HTERT RPE-1 (cell line): ENCODE measurements around the gene INTS4.
"Not testable (repeated sequence)": the region's sequence is repeated elsewhere in the genome, so short reads cannot be mapped to it uniquely, and the experiment has no call there.

Experiments
- in situ Hi-C: fragments of 300-500 bp; cut with MboI; formaldehyde crosslinking; loops from 4 replicates; pipeline ENCODE4 v1.14.3; 2020; ENCODE audit warnings: low sequenced_read_pairs

Gene INTS4

DNA sequence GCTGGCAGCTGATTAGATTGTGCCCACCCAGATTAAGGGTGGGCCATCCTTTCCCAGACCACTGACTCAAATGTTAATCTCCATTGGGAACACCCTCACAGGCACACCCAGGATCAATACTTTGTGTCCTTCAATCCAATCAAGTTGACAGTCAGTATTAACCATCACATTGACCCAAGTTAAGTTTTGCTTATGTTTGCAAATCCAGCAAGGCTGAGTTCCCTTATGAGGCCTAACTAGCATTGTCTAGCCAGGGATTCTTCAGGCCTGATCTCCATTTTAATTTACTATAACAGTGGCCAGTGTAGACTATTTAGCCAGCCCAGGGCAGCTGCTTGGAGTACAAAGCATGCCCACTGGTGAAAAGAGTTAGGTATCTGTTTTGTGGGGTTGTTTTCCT is 30.9 kb upstream of the INTS4 start:
- in situ Hi-C loops, result no loop called here

DNA sequence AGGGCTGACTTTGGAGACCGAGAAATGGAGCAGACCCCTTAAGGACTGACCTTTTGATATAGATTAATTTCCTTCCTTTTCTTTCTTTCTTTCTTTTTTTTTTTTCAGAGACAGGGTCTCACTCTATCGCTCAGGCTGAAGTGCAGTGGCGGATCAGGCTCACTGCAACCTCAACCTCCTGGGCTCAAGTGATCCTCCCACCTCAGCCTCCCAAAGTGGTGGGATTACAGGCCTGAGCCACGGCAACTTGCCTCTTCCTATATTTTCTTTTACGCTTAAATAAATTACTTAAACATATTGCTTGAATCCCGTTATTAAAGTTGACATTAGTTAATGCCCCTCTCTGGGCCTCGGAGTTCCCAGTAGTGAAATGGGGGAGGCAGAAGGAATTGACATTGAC is 29.0 kb upstream of the INTS4 start:
- in situ Hi-C loops, result no loop called here

DNA sequence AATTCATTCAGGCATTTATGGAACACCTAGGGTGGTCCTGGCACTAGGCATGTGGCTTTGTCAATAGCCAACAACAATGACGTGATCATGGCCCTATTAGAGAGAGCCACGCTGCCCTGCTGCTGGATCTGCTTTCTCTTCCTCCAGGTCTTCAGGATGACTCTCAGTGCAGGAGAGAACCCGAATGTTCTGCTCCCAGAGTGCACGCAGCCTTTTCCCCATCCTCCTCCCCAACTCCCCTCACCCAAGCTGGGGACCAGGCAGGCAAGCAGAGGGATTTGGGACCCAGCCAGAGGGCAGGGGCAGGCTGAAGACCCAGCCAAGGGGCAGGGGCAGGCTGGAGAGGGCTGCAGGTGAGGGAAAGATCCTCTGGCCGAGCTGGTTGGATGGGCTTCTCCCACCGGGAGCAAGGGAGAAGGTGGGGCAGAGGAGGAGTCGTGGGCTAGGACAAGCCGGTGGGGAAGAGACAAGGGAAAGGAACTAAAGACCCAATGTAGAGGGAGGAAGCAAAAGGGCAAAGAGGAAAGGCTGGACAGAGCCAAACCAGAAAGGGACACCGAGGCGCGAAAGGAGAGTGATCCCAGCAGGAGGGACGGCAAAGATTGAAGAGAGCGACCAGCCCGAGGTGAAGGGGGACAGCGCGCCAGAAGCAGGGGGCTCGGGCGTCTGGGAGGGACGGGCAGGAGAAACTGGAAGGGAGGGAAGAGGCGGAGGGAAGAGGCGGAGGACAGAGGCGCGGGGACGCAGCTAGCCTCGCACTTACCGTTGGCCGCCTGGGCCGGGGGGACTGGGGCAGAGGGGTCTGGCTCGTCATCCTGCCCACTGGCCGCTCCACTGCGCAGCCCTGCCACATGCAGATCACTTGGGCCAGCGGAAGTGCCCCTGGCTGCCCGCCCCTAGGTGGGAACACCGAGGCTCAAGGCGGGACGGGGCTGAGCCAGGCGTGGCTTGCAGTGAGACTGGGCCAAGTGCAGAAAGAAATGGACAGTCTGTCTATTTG is 28.2 kb upstream of the INTS4 start, which contains the start of gene KCTD14:
Gene KCTD14 (minus strand): TSS at position 880 of the 1,000 bp plus-strand sequence. CDS start 27 bp downstream, at position 853.
- in situ Hi-C loops, result no loop called here

DNA sequence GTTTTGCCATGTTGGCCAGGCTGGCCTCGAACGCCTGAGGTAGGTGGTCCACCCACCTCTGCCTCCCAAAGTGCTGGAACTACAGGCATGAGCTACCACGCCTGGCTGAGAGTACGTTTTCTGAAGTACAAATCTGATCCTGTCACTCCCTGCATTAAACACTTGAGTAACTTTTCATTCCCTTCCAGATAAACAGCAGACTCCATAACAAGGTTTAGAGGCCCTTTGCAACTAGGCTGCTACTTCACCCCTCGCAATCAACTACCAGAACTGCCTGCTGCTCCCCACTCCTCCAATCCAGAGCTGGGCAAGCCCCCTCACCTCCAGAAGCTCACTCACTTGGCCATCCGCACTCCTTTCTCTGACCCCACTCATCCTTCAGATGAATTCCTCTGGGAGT is 27.1 kb upstream of the INTS4 start:
- in situ Hi-C loops, result no loop called here

DNA sequence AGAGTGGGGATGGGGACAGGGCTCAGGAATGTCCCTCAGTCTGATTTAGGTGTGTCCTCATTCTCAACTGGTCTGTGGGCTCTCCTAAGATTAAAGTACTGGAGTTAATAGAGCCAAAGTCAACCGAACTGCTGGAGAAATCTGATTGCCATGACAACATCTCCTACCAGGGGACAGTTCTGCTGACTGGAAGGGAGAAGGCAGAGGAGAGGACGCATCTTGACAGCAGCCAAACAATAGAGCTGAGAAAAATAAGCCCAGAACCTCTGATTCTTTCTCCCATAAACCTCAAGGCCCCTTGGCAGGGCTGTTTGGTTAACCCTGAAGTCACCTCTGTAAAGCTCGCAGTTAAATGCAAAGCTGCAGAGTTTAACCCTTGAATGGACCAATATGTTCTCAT is 25.8 kb upstream of the INTS4 start:
- in situ Hi-C loops, result no loop called here

DNA sequence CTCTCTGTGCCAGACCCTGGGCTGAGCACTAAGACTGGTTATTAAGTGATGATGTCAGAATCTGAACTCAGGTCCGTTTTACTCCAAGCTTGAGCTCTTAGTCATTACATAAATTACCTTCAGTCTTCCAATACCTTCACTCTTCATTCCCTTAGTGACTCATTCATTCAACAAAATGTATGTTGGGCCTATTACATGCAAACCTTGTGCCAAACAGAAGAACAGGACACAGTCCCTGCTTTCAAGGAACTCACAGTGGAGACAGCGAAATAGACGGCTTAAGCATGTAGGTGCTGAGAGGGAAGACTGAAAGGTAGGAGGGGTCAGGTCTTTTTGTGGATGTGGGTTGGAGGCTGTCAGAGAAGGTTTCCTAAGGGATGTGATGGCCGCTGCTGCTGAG is 25.3 kb upstream of the INTS4 start:
- in situ Hi-C loops, result no loop called here

DNA sequence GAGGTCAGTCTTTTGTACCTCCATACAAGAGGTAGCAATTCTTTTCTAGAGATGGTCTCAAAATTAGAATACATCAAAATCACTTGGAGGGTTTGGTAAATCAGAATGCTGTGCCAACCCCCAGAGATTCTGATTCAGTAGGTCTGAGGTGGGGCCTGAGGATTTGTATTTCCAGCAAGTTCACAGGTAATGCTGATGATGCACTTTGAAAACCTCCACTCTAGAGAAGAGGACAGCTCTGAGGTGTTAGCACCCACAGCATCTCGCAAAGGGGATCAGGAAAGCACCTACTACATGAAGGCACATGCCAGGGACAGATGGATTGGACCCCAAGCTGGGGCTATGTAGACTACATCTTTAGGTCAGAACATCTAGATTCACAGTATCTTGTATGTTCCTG is 21.4 kb upstream of the INTS4 start:
- in situ Hi-C loops, result no loop called here

DNA sequence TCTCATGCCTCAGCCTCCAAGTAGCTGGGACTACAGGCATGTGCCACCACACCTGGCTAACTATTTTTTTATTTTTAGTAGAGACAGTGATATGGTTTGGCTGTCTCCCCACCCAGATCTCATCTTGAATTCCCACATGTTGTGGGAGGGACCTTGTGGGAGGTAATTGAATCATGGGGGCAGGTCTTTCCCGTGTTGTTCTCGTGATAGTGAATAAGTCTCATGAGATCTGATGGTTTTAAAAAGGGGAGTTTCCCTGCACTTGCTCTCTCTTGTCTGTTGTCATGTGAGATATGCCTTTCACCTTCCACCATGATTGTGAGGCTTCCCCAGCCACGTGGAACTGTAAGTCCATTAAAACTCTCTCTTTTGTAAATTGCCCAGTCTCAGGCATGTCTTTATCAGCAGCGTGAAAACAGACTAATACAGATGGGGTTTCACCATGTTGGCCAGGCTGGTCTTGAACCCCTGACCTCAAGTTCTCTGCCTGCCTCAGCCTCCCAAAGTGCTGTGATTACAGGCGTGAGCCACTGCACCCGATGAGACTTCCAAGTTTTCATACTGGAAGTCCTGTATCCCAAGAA is 20.6 kb upstream of the INTS4 start:
- in situ Hi-C loops, result not testable (repeated sequence)

DNA sequence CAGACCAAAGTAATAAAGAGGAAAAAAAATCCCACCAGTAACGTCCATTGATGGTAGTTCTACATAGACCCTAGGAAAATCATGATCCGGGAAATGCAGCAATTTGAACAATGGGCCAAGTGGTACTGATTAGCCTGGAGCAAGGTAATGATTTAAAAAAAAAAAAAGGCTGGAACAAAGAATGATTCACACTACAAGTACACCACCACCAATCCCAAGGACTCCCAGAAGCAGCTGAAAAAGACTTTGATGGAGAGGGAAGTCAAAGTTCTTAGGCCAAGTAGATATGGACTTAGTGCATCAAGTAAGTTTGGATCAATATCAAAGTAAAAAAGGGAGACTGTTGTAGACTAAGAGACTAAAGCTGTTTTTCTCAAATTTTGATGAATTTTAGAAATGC is 16.8 kb upstream of the INTS4 start:
- in situ Hi-C loops, result no loop called here

DNA sequence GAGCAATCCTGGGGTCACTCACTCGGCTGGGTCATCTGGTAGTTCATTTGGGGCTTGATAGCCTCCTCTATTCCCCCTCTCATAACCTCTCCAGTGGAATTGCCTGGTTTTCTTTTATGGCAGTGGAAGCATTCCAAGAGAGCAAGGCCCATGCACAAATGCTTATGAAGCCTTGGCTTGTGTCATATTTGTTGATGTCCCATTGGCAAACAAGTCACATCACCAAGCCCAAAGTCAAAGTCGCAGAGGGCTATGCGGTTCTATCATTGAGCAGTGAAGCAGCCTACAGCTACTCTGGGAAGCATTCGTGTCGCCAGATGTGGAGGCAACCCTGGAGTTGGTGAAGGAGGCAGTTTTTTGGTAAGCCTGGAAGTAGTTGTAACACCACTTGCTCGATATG is 16.3 kb upstream of the INTS4 start:
- in situ Hi-C loops, result no loop called here

DNA sequence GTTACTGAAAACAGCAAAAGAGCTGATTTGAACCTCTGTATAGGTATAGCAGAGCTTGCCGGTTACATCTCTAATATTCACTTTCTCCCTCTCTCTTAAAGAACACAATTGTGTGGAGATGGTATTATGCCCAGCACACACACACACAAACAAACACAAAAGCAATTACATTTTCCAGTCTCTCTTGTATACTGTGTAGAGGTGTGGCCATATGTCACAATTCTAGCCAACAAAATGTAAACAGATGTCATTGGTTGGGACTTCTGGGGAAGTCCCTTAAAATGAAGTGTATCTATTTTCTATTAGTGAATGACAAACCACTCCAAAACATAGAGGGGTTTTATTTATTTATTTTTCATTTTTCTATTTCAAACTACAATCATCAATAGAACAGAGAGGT is 15.8 kb upstream of the INTS4 start:
- in situ Hi-C loops, result no loop called here

DNA sequence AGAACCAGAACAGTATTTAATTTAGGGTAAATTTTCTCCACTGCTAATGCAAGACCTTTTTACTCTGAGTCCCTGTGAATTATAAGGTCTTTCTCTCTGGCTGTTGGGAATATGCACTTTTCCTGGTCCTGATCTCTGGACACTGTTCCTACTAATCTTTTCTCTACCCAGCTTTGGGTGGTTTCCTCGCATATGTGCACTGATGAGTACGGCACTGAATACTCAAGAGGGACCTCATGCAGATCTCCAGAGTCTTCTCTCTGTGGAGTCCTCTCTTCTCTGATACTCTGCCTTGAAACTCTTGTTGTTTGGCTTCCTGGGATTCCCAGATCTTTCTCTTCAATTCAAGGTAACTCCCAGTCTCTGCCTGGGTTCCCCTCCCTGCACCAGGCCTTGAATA is 14.6 kb upstream of the INTS4 start:
- in situ Hi-C loops, result no loop called here

DNA sequence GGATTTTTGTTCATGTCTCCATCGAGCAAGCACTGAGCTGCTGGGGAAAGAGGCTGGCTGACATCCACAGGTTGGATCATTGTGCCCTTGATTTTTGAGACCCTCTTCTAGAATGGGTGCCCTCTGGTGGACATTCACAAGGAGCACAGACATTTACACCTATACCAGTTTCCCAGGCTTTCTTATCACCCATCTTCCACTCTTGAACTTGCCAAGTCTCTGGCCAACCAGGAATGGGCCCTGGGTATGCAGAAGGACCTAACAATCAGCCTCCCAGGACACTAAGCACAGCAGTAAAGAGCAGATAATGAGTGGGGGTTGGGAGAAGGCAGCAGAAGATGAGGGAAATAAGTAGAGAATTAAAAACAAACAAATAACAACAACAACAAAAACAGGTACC is 5.7 kb upstream of the INTS4 start:
- in situ Hi-C loops, result no loop called here

DNA sequence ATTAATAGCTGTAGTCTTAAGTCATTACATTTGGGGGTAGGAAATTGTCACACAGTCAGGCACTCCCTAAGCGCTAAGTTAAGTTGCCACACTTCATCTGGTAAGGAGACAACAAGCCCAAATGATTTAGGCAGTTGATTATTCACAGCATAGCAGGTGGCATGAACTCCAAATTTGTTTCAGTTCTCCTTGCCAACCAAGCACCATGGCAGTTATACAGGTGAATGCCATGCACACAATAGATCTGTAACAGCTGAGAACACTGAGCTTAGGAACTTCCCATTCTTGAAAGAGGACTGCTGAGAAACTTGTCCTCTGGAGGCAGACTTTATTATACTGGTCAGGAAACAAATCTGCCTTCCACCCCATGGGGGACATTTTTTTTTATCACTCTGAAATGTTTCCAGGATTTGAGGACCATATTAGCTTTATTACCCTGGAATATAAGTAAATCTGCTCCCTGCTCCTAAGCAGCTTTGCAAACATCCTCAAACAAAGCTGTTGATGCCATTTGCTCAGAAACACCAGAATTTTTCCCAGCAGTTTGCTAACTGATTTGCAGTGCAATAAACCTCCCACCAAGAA is 5.1 kb upstream of the INTS4 start:
- in situ Hi-C loops, result no loop called here

DNA sequence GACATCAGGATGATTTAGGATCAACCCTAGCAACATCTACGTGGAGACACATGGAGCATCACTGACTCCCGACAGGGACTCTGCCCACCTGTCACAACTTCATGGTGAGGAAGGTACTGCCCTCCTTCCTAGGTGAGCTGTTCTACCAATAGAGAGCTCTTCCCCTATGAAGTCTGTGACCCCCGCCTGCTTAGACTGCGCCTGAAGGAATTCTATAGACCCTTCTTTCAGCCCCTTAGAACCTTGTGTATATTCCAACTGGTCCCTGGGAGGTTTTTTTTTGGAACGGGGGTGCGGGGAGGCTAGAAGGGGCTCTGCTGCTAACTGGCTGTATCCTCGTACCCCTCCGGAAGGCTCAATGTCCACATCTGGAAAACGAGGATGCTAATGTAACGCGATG is 566 bp downstream of the INTS4 start:
- in situ Hi-C loops, result no loop called here

DNA sequence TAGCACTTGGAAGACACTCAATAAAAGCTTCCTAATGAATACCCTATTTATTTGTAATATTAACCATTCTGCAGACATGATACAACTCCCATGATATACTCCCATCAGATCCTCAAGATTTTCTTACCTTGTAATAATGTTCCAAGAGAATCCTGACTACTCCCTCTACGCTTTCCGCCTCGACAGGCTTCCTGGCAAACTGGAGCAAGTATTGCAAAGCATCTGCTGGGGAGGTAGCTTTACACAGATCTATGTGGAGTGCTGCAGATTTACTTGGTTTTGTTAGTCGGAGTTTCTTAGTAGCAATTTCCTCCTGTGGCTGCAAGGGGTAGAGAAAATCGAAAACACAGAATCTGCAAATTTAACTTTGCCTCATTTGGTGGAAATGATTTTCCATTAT is 3.5 kb downstream of the INTS4 start:
- in situ Hi-C loops, result no loop called here

DNA sequence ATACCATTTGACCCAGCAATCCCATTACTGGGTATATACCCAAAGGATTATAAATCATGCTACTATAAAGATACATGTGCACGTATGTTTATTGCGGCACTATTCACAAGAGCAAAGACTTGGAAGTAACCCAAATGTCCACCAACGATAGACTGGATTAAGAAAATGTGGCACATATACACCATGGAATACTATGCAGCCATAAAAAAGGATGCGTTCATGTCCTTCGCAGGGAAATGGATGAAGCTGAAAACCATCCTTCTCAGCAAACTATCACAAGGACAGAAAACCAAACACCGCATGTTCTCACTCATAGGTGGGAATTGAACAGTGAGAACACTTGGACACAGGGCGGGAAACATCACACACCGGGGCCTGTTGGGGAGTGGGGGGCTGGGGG is 8.0 kb downstream of the INTS4 start:
- in situ Hi-C loops, result not testable (repeated sequence)

DNA sequence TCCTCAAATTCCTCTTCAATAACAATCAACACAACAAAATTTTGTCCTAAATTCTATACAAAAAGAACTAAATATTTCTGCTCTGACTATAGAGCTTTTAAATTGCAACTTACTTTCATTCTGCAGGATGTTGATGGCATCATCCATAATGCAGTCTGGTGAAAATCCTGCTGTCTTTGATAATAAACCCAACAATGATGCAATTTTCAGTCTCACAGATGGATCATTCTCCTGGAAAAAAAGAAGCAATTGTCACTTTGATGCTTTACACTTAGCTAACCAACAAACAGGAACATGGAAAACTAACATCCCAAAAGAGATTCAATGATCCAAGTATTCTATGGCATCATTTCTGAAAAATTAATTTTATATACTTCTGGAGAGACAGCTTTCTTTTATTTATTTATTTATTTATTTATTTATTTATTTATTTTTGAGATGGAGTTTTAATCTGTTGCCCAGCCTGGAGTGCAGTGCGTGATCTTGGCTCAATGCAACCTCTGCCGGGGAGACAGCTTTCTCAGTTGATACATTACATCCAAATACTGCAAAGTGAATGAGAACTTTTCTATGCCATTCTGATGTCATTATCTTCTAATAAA is 13.0 kb downstream of the INTS4 start:
- in situ Hi-C loops, result no loop called here

DNA sequence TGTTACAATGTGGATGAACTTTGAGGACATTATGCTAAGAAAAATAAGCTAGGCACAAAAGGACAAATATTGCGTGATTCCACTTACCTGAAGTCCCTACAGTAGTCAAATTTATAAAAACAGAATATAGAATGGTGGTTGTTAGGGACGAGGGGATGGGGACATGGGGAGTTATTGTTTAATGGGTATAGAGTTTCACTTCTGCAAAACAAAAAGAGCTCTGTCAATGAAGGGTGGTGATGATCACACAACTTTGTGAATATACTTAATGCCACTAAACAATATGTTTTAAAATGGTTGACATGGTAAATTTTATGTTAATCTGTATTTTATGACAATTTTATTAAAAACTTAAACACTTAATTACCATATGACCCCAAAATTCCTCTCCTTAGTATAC is 26.1 kb downstream of the INTS4 start:
- in situ Hi-C loops, result no loop called here

DNA sequence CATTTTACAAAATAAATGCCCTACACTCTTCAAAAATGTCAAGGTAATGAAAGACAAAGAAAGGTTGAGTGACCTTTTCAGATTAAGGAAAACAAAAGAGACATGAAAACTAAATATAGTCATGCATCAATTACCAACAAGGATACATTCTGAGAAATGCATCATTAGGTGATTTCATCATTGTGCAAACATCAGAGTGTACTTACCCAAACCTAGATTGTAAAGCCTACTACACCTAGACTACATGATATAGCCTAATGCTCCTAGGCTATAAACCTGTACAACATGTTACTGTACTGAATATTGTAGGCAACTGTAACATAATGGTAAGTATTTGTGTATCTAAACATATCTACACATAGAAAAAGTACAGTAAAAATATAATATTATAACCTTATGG is 26.7 kb downstream of the INTS4 start:
- in situ Hi-C loops, result no loop called here

DNA sequence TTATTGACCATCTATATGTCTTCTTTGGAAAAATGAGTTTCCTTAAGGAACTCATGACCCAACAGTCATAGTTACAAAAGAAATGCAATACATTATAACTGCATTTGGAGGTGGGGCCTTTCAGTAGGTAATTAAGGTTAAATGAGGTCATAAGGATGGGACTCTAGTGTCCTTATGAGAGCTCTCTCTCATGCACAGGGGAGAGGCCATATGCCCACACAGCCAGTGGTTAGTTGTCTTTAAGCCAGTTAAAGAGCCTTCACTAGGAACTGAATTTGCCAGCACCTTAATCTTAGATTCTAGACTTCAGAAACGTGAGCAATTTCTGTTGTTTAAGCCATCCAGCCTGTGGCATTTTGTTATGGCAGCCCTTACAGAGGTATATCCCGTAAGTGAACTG is 27.3 kb downstream of the INTS4 start:
- in situ Hi-C loops, result no loop called here

DNA sequence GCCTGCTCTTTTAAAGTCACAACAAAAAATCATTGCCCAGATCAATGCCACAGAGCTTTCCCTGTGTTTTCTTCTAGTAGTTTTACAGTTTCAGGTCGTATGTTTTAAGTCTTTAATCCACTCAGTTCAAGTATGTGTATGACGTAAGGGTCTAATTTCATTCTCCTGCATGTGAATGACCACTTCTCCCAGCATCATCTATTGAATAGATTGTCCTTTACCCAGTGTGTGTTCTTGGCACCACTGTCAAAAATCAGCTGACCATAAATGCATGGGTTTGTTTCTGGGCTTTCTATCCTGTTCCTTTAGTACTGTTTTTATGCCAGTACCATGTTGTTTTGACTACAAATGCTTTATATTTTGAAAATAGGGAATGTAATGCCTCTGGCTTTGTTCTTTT is 28.1 kb downstream of the INTS4 start:
- in situ Hi-C loops, result no loop called here
